ENCODE data around the gene THAP11.
A peak's percentile ranks its signal among the peaks of the same experiment; 100 is the strongest.

The THAP11 gene

DNA sequence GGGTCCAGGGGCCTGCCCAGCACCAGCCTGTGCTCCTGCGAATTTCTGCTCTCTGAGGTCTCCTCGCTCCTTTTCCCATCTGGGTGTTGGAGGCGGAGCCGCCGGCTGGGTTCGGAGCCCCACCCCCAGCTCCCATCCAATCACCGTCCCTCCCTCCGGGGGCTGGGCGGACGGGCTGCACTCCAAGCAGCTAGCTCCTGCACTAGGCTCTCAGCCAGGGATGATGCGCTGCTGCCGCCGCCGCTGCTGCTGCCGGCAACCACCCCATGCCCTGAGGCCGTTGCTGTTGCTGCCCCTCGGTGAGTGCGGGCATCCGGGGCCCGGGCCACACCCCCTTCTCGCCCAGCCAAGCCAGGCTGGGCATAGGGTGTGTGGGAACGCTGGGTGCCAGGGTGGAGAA lies 42.6 kb downstream of the THAP11 start, which contains the start of gene NRN1L:
TSS of gene NRN1L (plus strand) at position 202 of the 400 bp plus-strand sequence. CDS start at position 221, 19 bp downstream.
- Histone ChIP-seq H3K4me3 (ENCODE audit: low read length) (no peak within 1 kb of the TSS), H3K36me3 (ENCODE audit: insufficient read depth, low read length) (peaks cover 53% of the 10 kb centered on the region), H3K9me3 (ENCODE audit: low read length) (no peaks in the 10 kb centered on the region), H3K27me3 (ENCODE audit: insufficient read depth, low read length) (no peaks in the 10 kb centered on the region), H3K4me1 (ENCODE audit: insufficient read depth, low read length) (no peaks in the 10 kb centered on the region), H2AFZ (ENCODE audit: low read depth, low read length) (no peak within 1 kb of the TSS)

GRCh38 chr16:67885545-67885944 lies 43.4 kb downstream of the THAP11 start:
- H3K9me3 ChIP-seq (ENCODE audit: low read length): no peaks in the 10 kb centered on the region
- no peaks in the 10 kb centered on the region for H3K27me3 ChIP-seq (ENCODE audit: insufficient read depth, low read length)
- peaks cover 45% of the 10 kb centered on the region for H3K36me3 ChIP-seq (ENCODE audit: insufficient read depth, low read length)
- no peak overlapping the region for H3K4me3 ChIP-seq (ENCODE audit: low read length)
- no peak overlapping the region for H2AFZ ChIP-seq (ENCODE audit: low read depth, low read length)
- no peaks in the 10 kb centered on the region for H3K4me1 ChIP-seq (ENCODE audit: insufficient read depth, low read length)

- H3K36me3 ChIP-seq (ENCODE audit: insufficient read depth, low read length): peaks cover 40% of the 10 kb centered on the region
- no peak overlapping the region for H3K4me3 ChIP-seq (ENCODE audit: low read length)
- no peak overlapping the region for H2AFZ ChIP-seq (ENCODE audit: low read depth, low read length)
- H3K4me1 ChIP-seq (ENCODE audit: insufficient read depth, low read length): no peaks in the 10 kb centered on the region
- no peaks in the 10 kb centered on the region for H3K9me3 ChIP-seq (ENCODE audit: low read length)
- H3K27me3 ChIP-seq (ENCODE audit: insufficient read depth, low read length): no peaks in the 10 kb centered on the region
Observed at GRCh38 chr16:67885976-67886375, 43.9 kb downstream of the THAP11 start.

DNA sequence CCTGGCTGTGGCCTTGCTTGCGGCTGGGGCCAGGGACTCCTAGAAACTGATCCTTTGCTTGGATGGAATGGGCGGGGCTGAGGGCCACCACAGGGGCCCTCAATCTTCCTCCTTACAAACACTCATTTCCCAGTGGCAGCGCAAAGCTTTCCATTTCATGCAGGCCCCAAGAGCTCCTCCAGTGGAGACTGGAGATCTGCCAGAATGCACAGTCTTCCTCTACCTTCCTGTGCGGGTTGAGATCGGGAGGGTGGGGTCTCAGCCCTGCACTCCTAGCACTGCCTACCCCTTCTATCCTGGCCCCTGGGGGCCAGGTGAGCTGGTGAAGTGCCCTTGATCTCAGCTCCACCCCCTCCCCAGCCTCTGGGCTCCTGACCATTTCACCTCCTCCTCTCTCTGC lies 44.3 kb downstream of the THAP11 start:
- no peak overlapping the region for H3K4me3 ChIP-seq (ENCODE audit: low read length)
- H3K36me3 ChIP-seq (ENCODE audit: insufficient read depth, low read length): peaks cover 36% of the 10 kb centered on the region
- no peaks in the 10 kb centered on the region for H3K4me1 ChIP-seq (ENCODE audit: insufficient read depth, low read length)
- no peak overlapping the region for H2AFZ ChIP-seq (ENCODE audit: low read depth, low read length)
- H3K27me3 ChIP-seq (ENCODE audit: insufficient read depth, low read length): no peaks in the 10 kb centered on the region
- no peaks in the 10 kb centered on the region for H3K9me3 ChIP-seq (ENCODE audit: low read length)

- Histone ChIP-seq H3K4me3 (ENCODE audit: low read length) (no peak overlapping the region), H3K9me3 (ENCODE audit: low read length) (no peaks in the 10 kb centered on the region), H3K4me1 (ENCODE audit: insufficient read depth, low read length) (peaks cover 6% of the 10 kb centered on the region), H3K27me3 (ENCODE audit: insufficient read depth, low read length) (no peaks in the 10 kb centered on the region), H3K36me3 (ENCODE audit: insufficient read depth, low read length) (peaks cover 17% of the 10 kb centered on the region), H2AFZ (ENCODE audit: low read depth, low read length) (no peak overlapping the region)
Observed at GRCh38 chr16:67888331-67888730, 46.2 kb downstream of the THAP11 start.

DNA sequence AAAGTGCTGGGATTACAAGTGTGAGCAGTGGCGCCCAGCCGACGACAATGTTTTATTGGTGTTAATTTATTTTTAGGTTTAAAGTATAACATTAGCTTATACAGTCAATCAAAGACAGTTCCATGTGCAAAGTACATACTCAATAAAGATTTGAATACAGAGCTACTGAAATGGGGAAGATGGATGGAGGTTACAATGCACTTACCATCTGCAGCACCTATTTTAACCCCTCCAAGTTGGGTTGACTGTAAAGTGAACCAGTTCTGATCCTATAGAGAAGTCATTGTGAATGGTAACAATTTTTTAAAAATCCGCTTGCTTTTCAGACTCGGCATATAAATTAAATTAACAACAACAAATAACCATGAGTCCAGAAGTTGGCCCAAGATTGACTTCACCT lies 50.3 kb downstream of the THAP11 start:
- Histone ChIP-seq H3K4me3 (ENCODE audit: low read length) (peak overlapping the region; percentile 53), H3K9me3 (ENCODE audit: low read length) (no peaks in the 10 kb centered on the region), H3K4me1 (ENCODE audit: insufficient read depth, low read length) (peaks cover 26% of the 10 kb centered on the region)

DNA sequence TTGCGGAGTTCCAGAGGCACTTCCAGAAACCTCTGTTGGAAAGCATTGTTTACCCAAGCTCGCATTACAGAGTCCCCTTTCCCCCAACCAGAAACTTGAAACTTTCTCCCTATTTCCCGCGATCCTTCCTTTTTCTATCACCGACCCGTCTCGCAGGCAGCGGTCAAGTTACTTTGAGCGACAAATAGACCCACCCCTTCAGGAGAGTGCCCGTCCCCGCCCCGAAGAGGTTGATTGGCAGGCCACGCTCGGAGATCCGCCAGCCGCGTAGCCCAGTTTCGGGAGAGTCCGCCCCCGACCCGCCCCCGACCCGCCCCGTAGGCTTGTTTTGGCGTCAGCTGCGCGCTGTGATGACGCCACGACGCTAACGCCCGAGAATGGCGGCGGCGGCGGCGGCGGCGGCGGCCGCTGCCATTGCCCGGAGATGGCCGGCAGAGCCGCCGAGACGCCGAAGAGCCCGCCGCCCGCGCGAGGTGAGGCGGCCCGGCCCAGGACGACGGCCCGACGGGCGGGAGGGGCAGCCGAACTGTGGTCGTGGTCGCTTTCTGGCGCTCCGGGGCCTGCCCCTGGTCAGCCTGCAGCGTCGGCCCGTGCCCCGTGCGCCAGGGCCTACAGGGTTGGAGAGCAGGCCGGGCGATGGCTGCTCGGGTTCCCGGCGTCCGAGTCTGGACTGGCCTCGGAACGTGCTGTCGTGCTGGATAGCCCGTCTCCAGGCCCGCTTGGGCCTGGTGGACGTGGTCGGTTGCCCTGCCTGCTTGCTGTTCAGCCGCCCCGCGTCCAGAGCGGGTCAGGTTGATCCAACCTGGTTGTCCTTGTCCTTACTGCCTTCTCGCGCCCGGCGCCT lies 51.0 kb downstream of the THAP11 start, which contains the start of gene PSKH1:
TSS of gene PSKH1 (plus strand) at position 356 of the 844 bp plus-strand sequence. CDS start 15,496 bp downstream, outside the sequence.
- Histone ChIP-seq H3K9me3 (ENCODE audit: low read length) (no peaks in the 10 kb centered on the region), H3K36me3 (ENCODE audit: insufficient read depth, low read length) (no peaks in the 10 kb centered on the region), H3K4me3 (ENCODE audit: low read length) (peak within 1 kb of the TSS; percentile 100), H2AFZ (ENCODE audit: low read depth, low read length) (peak within 1 kb of the TSS; percentile 77), H3K4me1 (ENCODE audit: insufficient read depth, low read length) (peaks cover 26% of the 10 kb centered on the region), H3K27me3 (ENCODE audit: insufficient read depth, low read length) (no peaks in the 10 kb centered on the region)

More for the DNA sequence above, 50.3 kb downstream of the THAP11 start:
- Histone ChIP-seq H3K36me3 (ENCODE audit: insufficient read depth, low read length) (no peaks in the 10 kb centered on the region), H3K27me3 (ENCODE audit: insufficient read depth, low read length) (no peaks in the 10 kb centered on the region), H2AFZ (ENCODE audit: low read depth, low read length) (peak overlapping the region; percentile 77)
